Activated CD8-positive, alpha-beta memory T cell treated with anti-CD3 and anti-CD28 coated beads for 36 hours (primary cell): ENCODE measurements around the gene ERC2. TPM values are rescaled to one million over a fixed set of nuclear protein-coding genes. Genes with fewer than 3 reads are reported as not detected.
"Not testable (repeated sequence)": the region's sequence is repeated elsewhere in the genome, so short reads cannot be mapped to it uniquely, and the experiment has no call there.

Source experiments
- CTCF ChIA-PET: fragments of 350-600 bp; sonication (Branson Sonifier 250); formaldehyde crosslinking; loops from one replicate; lab custom pipeline; 2021; ENCODE audit warnings: antibody characterized with exemption; lab: Charles Lee
- POLR2A ChIA-PET: fragments of 350-600 bp; sonication (Branson Sonifier 250); formaldehyde crosslinking; loops from one replicate; lab custom pipeline; 2021; ENCODE audit warnings: antibody characterized with exemption; lab: Charles Lee
- total RNA-seq, 2 experiments: library from RNA; stranded (reverse); gene quantifications; one replicate each; pipeline ENCODE4 v1.2.3, GENCODE V29; 2021

The ERC2 gene
- total RNA-seq, 2 experiments from 2014 or later = not detected

- POLR2A ChIA-PET = no interaction called here
- CTCF ChIA-PET = no interaction called here
Measured at GRCh38 chr3:55842204-55842603, 626.1 kb downstream of the ERC2 start.

DNA sequence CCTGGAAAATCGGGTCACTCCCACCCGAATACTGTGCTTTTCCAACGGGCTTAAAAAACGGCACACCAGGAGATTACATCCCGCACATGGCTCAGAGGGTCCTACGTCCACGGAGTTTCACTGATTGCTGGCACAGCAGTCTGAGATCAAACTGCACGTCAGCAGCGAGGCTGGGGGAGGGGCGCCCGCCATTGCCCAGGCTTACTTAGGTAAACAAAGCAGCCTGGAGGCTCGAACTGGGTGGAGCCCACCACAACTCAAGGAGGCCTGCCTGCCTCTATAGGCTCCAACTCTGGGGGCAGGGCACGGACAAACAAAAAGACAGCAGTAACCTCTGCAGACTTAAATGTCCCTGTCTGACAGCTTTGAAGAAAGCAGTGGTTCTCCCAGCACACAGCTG lies 636.4 kb downstream of the ERC2 start:
- CTCF ChIA-PET, POLR2A ChIA-PET: not testable (repeated sequence)

GRCh38 chr3:55828712-55829111 lies 639.6 kb downstream of the ERC2 start:
- POLR2A ChIA-PET = no interaction called here
- CTCF ChIA-PET = no interaction called here

DNA sequence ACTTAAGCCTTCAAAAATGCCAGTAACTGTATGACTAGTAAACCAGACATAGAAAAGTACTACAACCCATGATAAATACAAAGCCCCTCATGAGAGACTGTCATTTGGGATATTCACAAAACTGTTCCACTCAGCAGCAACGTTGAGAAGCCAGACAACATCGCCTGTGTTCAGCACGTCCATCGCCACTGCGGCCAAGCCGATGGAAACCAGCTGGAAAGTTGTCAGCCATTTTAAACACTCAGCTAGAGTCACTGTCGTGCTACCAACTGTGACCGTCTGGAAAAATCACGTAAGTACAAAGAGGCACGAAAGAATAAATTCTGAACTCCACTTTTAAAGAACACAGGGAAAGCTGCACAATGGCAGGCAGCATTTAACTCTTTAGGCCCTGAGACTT lies 640.5 kb downstream of the ERC2 start:
- CTCF ChIA-PET = no interaction called here

DNA sequence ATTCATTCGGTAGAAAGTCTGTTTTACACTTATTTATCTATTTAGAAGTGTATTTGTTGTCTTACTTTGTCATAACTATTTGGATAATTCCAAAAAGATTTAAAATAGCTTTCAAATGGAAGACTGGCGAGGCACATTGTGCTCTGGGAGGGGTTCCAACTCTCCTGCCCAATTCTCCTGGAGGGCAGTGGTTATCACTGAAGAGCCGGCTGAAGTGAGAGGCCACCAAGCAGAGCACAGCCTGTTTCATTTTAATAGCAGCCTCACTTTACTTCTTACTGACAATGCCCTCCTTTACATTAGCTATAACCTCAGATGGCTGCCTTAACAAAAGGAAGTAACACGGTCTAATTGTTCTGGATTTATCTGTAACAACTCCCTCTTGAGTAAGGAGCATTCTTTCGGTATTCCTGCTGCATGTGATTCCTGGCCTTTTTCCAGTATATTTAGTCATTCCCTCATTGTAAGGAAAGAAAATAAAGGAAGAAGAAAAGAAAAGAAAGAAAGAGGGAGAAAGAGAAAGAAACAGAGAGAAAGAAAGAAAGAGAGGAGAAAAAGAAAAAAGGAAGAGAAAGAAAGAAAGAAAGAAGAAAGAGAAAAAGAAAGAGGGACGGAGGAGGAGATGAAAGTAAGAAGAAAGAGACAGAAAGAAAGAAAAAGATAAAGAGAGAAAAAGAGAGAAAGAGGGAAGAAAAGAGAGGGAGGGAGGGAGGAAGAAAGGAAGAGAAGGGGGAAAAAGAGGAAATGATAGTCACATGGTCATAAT lies 641.4 kb downstream of the ERC2 start:
- CTCF ChIA-PET = no interaction called here
- POLR2A ChIA-PET = no interaction called here

More for the DNA sequence above, 640.5 kb downstream of the ERC2 start:
- POLR2A ChIA-PET = no interaction called here

DNA sequence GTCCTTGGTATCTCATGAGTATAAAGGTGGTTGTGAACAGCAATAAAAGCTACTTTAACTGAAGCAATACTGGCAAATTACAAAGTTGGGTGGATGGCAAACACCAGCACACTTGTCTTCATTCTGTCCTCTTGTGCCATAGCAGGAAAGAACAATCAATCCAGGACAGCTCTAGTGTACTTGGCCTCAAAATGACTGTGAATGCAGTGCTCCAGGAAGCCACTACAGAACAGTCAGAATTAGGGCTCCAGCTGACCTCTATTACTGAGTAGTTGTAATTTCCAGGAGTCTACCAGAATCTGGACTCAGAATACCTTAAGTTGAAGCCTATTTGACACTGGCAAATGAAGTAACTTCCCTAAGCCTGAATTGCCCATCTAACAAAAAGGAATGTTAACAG lies 642.2 kb downstream of the ERC2 start:
- ChIA-PET CTCF (no interaction called here), POLR2A (no interaction called here)

GRCh38 chr3:55824406-55824805 lies 643.9 kb downstream of the ERC2 start:
- POLR2A ChIA-PET = no interaction called here
- CTCF ChIA-PET = no interaction called here

DNA sequence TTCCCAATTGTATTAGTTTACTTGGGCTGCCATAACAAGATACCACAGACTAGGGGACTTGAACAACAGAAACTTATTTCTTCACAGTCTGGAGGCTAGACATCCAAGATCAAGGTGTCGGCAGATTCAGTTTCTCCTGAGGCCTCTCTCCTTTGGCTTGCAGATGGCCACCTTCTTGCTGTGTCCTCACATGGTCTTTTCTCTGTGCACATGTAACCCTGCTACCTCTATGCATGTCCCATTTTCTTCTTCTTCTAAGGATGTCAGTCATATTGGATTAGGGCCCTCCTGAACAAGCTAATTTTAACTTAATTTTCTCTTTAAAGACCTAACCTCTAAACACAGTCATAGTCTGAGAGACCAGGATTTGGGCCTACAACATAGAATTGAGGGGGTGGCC lies 644.4 kb downstream of the ERC2 start:
- CTCF ChIA-PET = no interaction called here
- POLR2A ChIA-PET = no interaction called here

- CTCF ChIA-PET = no interaction called here
- POLR2A ChIA-PET = no interaction called here
Measured at GRCh38 chr3:55823001-55823400, 645.3 kb downstream of the ERC2 start.

DNA sequence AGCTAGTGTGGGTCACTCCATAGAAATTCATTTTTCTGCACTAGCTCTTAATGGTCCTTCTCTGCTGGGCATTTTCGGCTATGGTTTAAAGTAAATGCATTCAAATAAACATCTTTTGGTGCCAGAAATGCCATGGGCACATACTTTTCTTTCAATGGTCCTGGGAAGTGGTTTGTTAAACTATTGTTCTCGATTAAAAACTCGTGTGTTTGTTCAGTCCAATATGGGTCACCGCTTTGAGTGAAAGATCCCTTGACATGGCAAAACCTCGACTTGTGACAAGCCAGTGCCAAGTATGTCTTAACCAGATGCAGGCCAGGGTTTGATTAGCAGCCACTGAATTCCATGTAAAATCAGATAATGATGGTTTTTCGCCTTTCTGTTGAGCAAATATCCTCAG lies 649.3 kb downstream of the ERC2 start:
- CTCF ChIA-PET = no interaction called here
- POLR2A ChIA-PET = no interaction called here

DNA sequence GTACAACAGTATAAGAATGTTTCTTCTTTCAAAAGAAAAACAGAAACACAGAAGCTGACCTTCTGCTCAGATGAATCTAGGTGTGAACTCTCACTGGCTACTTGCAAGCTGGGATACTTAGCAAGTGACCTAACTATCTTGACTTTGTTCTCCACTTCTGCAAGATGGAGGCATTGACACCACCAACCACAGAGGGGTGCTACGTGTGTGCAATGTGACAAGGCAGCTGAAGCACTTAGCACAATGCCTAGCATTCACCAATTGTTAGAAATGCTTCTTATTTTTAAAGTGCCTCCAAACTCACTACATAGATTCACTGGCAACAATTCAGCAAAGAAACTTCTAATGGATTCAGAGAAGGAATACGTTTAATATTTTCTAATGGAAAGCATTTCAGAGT lies 649.8 kb downstream of the ERC2 start:
- CTCF ChIA-PET = no interaction called here
- POLR2A ChIA-PET = no interaction called here

DNA sequence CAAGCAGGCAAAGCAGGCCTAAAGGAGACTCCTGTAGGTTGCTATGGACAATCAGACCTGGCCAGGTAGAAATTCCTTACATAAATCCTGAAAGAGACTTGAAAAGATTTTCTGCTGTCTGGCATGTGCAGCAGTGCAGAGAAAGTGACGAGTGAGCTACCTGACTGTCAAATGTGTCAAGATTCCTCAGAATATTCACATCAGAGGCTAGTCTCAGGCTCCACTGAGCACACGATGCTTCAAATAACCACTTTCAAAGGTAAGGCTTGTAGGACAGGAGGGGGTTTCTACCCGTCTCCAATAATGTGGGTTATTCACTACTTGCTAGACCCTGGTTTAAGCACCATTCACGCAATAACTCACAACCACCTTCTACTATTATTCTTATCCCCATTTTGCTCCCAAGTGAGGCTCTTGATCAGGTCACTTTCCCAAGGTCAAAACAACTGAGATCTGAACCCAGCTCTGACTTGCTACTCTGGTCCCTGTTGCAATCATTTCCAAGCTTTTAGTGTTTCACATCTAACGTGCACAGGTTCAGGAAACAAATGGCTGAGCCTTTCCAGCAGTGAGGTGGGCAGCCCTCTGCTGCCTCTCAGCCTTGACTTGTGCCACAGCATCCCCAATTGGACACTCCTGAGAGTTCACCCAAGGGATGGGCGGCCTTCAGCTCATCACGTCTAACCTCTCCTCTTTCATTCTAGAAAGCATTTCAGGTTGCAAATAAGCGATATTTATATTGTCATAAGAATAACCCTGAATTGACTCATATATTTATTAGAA lies 651.3 kb downstream of the ERC2 start:
- ChIA-PET POLR2A (no interaction called here), CTCF (no interaction called here)

GRCh38 chr3:55815262-55815661 lies 653.0 kb downstream of the ERC2 start:
- CTCF ChIA-PET = no interaction called here
- POLR2A ChIA-PET = no interaction called here

DNA sequence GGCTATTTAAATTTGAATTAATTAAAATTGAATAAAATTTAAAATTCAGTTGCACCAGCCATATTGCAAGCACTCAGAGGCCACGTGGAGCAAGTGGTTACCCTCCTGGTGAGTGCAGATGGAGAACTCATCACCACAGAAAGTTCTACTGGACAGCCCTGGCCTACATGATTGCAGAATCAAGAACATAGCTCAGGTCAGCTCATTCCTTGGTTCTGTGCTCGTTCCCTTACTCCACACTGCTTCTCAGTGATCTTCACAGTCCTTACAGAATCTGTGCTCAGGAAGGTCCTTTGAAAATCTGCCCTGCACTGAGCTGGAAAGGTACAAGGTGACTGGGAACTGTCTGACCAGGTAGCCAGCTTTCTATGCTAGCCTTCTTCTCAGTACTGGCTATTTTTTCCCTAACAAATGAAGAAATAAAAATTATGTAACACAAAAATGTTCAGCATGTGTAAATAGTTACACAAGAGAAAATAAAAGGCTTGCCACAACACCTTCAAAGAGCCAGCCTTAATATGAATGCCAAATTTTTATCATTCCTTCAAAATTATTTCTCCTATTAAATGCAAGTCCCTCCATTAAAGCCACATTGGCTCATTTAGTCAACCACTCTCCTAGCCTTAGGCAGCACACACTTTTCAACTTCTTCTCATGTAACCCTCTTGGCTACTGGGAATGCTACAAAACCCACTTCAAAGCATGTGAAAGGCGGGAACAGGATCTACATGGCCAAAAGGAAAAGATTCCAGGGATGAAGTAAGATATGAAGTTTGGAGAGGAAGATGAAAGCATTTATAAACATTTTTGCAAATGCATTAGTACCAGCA lies 654.8 kb downstream of the ERC2 start:
- ChIA-PET CTCF (no interaction called here), POLR2A (no interaction called here)

GRCh38 chr3:55812394-55813013 lies 655.8 kb downstream of the ERC2 start:
- ChIA-PET CTCF (no interaction called here), POLR2A (no interaction called here)

DNA sequence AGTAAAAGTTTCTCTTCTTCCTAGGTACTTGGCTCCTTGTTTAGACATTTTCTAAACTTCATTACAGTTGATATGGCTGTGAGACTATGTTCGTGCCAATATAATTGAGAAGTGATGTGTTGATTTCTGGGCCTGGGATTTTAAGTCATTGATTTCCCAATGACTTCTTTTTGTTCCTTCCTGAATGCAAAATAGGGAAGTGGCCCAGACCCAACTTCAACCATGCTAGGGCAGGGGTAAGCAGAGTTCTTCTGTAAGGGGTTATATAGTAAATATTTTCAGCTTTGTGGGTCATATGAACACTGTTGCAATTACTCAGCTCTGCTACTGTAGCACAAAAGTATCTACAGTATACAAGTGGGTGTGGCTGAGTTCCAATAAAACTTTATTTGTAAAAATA lies 661.1 kb downstream of the ERC2 start:
- CTCF ChIA-PET = interaction anchor here (1.7 kb wide), 1 partner anchor 9 kb away, joined by 4 read pairs; no protein-coding TSS in a partner anchor
- POLR2A ChIA-PET = no interaction called here

GRCh38 chr3:55805169-55805568 lies 663.1 kb downstream of the ERC2 start:
- POLR2A ChIA-PET = no interaction called here
- CTCF ChIA-PET = no interaction called here

- POLR2A ChIA-PET = no interaction called here
- CTCF ChIA-PET = no interaction called here
Measured at GRCh38 chr3:55804170-55805095, 663.8 kb downstream of the ERC2 start.

GRCh38 chr3:55802816-55803215 lies 665.5 kb downstream of the ERC2 start:
- ChIA-PET CTCF (no interaction called here), POLR2A (no interaction called here)
